ENCODE data around the gene SEMA7A.

SEMA7A gene

DNA sequence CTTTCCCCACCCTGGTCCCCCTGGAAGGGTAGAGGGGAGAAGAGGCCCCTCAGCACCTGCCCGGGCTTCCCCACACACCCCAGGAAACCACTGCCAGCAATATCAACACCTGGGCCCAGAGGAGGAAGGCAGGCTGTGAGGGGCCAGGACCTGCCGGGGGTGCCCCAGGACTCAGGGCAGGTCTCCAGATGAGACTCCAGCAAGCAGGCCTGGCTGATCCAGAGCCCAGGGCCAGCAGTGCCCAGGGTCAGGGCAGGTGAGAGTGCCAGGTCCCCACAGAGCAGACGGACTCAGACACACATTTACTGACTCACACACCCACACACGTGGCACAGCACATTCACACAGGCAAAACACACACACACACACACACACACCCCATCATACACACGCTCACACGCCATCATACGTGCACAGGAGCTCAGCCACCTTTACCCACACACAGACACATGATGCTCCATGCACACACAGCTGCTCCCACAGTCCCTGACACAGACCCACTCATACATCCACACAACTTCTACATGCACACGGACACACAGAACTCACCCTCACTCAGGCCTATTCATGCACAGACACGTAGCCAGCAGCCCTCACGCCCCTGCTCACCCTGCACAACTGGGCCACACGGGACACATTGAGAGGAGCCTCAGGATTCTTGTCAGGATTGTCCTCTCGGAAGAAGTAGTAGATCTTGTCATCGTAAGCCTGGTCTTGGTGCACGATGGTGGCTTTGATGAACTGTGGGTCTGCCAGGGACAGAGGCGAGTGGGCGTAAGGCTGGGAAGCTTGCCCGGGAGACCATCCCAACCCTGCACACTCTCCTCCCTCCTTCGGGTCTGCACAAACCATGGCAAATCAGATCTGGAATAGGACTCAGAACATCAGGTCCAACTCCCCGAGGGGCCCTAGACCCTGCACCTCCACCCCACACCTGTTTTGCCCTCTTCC is 17.5 kb downstream of the SEMA7A start:
- no peak for DNase-seq (ENCODE audit: low read depth)

DNA sequence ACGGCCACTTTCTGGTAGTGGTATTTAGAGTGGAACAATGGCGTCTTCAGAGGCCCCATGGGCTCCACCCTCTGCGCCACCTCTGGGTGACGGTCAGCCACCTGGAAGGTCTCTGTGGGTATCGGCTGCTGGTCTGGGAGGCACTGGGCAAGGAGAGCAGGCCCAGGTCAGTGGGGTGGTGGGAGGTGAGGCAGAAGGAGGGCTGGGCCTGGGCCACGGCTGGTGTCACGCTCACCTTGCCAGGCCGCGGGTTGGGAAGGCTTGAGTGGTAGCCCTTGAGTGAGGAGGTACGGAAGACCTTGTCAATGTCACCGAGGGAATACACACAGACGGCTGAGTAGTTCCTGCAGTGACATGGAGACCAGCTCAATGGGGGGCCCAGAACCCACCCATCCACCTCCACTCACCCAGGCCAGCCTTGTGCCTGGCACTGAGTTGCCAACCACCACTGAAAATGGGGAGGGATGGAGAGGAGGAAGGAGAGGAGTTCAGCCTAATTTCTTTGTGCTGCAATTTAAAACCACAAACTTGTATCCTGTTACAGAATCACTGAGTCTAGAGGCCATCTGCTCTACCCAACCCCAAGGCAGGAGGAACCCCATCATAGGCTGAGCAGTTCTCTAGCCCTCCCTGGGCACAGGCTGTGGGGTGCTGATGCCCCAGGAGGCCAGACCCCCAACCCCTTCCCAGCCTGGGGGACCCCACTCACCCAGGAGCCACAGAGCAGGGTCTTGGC is 19.0 kb downstream of the SEMA7A start:
- DNase-seq (ENCODE audit: low read depth) = no peak

DNA sequence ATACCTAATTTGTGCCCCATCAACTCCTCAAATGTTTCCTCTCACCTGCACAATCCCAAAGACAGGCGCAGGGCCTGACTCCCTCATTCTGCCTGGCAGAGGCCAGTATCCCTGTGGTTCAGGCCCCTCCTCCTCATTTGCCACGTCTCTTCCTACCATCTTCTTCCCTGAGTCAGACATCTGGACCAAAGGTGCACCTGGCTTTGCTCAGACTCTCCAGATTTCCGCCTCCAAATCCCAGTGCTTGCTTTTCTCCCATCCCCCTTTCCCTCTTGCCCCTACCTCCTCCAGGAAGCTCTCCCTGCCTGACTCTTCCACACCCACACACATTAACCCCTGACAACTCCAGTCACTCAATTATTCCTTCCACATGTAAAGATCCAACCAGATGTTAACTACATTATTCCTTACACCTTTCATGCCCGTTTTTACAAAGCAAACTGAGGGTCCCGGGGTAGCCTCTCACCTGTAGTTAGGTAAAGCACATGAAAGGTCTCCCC is 19.6 kb downstream of the SEMA7A start:
- no peak for DNase-seq (ENCODE audit: low read depth)

DNA sequence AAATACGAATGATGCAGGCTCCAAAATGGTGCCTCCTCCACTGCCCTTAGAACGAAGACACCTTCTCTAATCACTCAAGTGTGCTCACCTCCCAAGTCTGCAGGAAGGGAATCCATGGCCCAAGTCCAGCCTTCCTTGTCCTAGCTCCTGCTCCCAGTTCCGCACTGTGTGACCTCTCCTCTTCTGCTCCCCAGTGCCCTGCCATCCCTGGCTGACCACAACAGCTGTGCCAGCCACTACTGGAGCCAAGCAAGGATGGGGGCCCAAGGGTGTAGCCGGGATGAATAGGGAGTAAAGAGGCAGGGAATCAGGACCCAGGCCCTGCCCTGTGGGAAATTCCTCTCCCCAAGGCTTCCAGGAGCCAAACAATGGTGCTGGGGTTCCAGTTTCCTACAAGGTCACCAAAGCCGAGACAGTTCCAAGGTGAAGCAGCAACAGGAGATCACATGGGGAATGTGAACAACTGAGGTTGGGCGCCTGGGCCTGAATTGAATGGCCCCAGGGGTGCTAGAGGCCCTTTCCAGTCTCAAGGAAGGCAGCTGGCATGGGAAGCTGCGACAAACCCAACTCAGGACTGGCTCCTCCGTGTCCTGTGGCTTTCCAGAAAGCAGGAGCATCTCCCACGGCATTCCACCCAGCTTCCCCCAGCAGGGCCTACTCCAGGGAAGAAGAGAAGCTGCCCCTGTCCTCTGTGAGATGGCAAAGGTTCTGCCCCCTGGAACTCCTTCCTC is 20.2 kb downstream of the SEMA7A start:
- no peak for DNase-seq (ENCODE audit: low read depth)

DNA sequence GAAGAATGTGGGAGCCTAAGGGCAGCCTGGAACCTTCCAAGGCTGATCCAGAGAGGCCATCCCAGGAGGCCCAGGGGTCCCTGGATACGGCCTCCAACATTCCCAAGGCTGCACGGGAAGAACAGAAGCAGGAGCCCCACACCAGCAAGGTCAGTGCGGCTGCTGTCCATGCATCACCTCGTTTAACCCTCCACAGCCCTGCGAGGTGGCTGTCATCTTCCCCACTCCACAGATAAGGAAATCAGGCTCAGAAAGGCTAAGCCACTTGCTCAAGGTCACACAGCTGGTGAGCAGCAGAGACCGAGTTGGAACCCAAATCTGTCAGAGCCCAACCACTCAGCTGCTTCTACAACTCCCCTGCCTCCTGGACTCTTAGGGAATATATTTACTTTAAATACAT is 21.6 kb downstream of the SEMA7A start:
- DNase-seq (ENCODE audit: low read depth) = no peak

DNA sequence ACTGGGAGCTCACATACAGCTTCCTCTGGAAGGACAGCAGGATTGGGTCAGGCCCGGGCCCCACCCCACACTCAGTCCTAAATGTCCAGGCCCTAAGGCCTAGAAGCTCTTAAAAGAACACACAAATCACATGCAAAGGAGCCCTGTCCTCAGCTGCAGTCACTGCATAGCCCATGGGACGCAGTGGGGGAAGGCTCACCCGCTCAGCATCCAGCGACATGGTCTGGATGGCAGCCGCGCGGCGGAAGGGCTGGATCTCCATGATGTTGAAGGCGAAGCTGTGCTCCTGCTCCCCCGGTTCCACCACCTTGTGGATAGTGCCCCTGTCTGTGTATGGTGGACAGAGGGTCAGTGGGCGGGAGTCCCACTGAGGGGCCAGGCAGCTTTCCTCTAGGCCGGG is 22.1 kb downstream of the SEMA7A start:
- DNase-seq (ENCODE audit: low read depth) = no peak

DNA sequence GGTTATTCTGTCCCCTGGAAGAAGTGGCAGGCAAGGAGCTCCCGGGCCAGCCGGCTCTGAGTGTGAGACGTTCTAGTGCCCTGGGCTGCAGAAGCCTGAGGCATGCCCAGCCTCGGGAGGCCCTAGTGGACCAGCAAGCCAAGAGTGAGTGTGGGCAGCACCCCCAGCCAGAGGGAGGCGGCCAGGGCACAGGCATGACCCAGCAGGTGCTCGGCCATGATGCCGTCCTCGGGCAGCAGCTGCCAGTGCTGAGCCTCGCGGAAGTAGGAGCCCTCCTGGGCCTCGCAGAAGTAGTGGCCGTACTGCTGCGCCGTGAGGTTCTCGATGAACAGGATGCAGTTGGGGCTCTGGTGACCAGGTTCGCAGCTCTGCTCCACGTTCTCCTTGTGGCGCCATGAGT is 23.3 kb downstream of the SEMA7A start:
- no peak for DNase-seq (ENCODE audit: low read depth)

DNA sequence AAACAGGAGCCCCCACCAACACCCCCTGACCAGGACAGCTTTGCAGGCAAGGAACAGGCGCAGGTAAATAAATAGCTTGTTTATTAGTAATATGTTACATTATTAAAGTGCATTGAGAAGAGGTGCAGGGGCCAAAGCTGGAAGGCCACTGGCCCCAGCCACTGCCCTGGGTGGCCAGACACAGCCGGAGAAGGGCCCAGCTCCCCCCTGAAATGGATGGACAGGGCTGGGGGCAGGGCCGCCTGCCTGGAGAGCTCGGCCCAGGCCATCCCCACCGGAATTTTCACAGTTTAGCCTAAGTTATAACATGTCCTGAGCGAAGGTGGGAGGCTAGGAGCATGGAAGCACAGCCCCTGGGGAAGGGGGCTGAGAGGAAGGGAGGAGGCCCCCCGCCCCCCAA is 24.5 kb downstream of the SEMA7A start:
- no peak for DNase-seq (ENCODE audit: low read depth)

DNA sequence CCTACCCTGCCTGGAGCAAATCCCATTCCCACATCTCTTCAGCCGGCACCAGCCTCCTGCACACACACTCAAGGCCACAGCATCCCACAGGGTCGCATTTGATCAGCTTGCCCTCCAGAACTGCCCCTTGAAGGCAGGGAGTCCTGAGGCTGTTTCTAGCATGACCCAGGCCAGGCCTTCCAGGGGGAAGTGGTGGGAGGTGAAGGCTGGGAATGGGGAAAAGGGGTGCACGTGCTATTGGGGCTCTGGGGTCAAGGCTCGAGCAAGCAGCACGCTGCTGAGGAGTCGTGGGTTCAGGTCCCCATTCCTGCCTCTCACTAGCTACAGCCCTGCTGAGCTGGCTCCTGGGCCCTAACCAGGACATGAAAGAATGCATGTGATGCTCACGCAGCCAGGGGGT is 24.9 kb downstream of the SEMA7A start:
- no peak for DNase-seq (ENCODE audit: low read depth)

DNA sequence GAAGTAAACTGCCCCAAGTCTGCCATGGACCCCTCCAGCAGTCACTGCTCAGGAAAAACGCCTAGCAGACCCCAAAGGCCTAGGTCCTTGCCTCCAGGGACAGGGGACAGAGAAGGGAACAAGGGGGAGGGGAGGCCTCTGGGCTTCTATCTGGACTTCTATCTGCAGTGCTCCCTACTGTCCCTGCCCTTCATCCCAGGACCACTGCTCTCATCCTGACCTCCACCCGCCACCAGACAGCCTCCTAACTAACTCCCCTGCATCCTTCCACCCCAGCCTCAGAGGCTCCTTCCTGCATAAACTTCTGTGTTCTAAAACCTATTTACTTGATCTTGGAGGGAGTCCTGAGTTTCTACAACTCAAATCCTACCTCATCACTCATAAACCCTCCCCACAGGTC is 25.4 kb downstream of the SEMA7A start:
- DNase-seq (ENCODE audit: low read depth) = no peak

DNA sequence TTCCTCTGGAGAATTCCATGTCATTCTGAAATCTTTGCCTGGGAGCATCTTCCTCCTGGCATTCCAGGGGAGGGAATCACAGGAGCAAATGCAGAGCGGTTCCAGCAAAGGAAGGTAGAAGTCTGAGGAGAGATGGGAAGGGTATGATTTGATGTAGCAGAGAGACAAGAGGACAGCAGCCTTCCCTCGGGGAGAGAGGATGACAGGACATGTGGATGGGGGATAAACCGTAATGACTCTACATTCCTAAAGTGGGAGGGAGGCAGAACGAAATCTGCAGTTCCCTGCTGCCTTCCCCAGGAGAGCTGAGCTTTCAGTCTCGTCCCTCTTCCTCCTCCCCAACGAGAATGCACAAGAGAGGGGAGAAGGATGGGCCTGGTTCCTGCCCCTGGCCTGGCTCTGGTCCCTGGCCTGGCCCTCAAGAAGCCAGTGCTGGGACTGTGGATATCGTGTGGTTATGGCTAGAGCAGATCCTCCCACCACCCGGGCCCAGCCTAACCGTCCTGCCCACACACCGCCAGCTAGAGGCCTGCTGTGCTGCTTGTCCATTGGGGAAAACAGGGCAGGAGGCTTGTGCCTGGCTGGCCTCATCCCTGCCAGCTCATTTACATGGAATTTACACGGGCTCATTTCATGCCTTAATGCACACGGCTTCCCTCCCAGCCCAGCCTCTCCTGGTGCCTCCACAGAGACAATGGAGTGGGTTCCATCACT is 26.6 kb downstream of the SEMA7A start:
- DNase-seq (ENCODE audit: low read depth) = no peak

DNA sequence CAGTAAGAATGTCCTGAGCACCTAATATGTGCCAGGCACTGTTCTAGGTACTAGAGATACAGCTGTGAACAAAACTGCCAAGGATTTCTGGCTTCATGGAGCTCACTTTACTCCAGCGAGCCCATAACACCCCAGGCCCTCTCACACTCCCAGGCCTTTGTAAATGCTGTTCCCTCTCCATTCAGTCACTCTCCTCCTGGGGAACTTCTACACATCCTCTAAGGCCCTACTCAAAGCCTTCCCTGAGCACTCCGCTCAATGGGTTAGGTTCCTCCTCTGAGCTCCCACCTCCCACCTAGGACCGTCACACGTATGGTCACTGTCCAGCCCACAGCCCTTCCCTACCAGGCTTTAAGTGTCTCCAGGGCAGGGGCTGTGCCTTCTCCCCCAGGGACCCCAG is 27.2 kb downstream of the SEMA7A start:
- no peak for DNase-seq (ENCODE audit: low read depth)

DNA sequence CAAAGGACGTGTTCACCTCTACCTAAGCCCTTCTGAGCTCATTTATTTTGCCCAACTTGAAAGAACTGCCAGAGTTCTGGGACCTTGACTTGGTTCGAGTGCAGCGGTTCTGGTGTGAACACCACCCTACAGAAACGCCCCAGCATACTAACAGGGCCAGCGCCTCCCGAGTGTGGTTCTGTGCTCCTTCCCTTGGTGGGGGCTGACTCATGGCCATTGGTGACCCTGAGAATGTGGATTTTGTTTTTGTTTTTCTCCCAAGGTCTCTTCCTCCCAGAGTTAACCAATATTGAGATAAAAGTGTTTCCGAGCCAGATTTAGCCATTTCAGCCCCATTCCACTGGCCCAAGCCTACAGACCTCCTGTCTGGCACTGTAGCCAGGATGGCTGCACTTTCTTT is 27.9 kb downstream of the SEMA7A start:
- DNase-seq (ENCODE audit: low read depth) = no peak

DNA sequence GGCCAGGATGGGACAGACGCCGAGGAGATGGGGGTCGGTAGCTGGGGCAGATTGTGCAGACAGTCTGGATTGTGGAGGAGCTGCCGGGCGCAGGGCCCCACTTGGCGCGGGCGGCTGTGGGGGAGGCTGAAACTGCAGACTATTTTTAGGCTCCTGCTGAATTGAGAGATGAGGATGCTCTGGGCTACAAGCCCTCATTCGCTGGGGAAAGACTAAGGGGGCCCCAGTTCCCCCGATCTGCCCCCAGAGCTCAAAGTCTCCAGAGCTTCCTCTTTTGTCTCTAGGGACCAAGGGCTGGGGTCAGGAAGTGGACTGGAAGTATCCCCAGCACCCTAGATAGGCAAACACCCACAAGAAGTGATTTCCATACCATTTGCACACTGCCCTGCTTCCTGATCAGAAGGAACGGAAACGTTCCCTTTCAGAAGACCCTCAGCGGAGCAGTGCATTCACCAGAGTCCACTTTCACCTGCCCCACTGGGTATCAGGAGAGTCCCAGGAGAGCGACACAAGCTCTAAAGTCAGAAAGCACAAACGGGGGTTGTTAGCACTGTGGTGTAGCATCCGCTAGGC is 29.7 kb downstream of the SEMA7A start:
- no peak for DNase-seq (ENCODE audit: low read depth)

DNA sequence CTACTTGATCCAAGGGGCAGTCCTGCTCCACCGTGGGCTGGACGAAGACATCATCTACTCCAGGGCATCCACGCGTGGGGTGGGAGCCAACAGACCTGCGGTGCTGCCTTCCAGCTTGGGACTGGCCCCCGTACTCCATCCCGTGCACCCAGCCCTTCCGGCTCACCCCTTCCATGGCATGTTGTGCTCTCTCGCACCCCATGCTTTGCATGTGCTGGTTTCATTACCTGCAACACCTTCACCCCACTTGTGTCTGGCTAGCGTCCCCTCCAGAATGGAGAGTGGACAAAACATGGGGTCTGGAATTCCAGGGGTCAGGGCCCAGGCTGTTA is 30.2 kb downstream of the SEMA7A start:
- DNase-seq (ENCODE audit: low read depth) = no peak

DNA sequence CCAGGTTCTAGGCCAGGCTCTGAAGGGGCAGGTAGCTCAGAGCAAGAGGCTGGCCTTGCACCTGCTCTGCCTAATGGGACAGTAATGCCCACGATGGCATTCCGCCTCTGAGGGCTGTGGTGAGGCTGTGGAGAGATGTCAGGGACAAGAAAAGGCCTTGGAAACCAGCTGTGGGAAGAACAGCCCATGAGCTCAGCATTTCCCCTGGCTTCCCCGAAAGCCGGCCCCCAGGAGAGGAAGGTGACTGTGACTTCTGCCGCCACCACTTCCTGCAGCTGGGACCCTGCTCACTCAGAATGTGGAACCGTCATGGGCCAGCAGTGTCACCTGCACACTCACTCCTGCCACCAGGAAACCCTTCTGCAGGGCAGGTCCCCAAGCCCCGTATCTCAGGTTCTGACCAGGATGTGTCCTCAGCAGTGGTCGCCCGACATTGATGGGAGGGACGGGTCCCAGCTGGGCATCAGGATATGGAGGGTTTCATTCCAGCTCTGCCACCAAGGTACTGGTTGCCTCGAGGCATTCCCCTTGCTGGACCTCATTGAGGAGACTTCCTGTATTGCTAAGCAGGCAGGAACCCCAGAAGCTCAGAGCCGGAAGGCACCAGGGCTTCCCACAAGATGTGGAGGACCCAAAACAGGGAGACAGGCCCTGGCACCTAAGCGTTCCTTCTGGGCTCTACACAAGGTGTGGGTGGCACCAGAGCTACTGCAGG is 30.7 kb downstream of the SEMA7A start:
- peak; percentile 84 for DNase-seq (ENCODE audit: low read depth)

DNA sequence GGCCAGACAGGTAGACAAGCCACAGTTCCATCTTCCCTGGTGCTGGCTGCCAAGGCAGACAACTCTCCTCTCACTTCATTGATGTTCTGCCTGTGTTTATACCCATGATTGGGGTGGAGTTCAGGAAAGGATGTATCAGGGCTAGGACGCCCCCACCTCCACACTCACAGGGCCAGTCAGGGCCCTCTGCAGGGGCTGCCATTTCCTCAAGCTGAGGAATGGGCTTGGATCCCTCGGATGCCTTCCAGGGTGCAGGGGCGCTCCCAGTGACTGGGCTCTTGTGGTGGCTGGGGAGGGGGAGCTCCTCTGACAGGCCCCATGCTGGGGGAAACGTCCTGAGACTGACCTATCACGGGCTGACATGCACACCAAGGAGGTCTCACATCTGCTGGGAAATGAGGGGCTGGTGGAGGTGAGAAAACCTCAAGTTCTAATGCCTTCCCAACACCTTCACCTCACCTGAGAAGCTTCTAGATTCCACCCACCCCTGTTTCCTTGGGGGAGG is 31.4 kb downstream of the SEMA7A start:
- no peak for DNase-seq (ENCODE audit: low read depth)

DNA sequence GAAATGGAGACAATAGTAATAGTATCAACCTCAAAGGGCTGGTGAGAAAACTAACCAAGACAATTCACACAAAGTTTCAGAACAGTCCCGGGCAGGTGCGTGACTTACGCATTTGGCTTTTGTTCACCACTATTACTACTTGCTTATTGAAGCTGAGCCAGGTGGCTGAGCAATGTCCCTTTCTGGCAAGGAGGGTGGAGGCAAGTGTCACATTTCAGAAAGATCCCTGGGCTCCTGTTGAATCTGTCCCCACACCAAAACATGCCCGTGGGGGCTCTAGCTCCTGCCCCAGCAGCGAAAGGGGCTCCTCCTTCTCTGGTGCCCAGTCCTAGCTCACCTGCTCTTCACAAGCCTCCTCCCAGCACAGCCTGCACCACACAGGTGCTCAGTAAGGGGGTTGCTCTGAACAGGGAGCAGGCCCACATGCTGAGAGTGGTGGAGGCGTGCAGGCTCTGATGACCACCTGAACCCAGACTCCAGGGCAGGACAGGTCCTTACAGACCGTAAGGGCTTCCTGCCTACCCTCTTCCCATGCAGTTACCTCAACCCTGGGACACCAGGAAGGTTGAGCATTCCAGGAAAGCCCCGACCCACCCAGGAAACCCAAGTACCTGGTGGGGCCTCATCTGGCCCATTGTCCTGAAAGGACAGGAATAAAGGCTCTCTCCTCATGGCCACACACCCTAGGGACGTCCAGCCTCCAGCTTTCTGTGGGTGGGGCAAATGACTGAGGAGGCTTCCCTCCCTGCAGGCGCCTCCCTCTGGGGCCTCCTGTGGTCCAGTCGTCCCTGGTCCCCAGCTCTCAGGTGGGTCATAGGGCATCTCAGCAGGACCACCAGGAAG is 32.6 kb downstream of the SEMA7A start:
- DNase-seq (ENCODE audit: low read depth) = peak; percentile 42

DNA sequence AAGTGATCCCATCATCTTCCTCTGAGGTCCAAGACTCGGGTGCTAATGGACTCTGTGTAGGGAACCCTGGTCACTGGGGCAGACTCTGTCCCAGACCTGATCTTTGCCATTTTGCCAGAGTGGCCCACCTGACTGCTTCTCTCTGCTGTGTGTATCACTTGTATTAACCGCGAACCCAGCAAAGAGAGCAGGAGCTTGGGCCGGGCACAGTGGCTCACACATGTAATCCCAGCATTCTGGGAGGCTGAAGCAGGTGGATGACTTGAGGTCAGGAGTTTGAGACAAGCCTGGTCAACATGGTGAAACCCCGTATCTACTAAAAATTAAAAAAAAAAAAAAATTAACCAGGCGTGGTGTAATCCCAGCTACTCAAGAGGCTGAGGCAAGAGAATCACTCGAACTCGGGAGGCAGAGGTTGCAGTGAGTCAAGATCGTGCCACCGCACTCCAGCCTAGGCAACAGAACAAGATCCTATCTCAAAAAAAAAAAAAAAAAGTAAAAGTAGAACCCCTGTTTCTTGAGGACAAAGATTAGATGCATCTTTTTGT is 33.4 kb downstream of the SEMA7A start:
- DNase-seq (ENCODE audit: low read depth) = no peak

Measured in activated T-cell treated with anti-CD3 and anti-CD28 coated beads for 48 hours (primary cell).